Fibroblast of pulmonary artery (primary cell): ENCODE results near the gene SRBD1.

ENCODE experiments used
- DNase-seq: peaks from one replicate; pipeline ENCODE4 v3.0.0-alpha.2; 2010; ENCODE audit warnings: low read depth
- H3K4me3 ChIP-seq: replicated peaks from 2 replicates; pipeline ENCODE4 v1.5.1; 2011; ENCODE audit warnings: low read depth, mild to moderate bottlenecking, control low read depth, low read length, moderate library complexity
- TF ChIP-seq, protein P1 (sequence below): IDR thresholded peaks from 2 replicates; pipeline ENCODE4 v1.5.1; 2011; ENCODE audit warnings: mild to moderate bottlenecking, control low read depth, low read length, inconsistent platforms; ENCODE audit errors: missing control alignments

SRBD1 gene

DNA sequence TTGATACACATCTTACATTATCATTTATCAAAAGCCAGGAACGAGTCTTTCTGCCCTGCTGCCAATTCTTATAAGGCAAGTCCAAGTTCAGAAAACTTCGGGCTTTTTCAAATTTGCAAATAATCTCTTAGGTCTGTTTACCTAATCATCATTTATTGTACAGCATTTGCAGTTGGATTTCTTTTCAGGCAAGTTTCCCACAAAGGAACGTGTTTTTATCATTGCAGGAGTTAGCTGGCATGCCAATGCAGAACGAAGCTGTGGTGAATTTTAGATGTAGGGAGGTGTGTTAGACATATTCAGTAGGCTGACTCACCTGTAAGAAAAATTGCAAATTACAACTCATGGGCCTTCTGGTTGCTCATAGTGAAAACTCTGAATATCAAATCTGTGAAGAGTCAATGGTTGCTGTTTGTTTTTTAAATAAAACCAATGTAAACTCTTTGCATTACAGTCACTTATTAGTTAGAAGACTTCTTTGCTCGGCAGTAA, 209.6 kb downstream of the SRBD1 start:
- TF ChIP-seq, protein P1, sequence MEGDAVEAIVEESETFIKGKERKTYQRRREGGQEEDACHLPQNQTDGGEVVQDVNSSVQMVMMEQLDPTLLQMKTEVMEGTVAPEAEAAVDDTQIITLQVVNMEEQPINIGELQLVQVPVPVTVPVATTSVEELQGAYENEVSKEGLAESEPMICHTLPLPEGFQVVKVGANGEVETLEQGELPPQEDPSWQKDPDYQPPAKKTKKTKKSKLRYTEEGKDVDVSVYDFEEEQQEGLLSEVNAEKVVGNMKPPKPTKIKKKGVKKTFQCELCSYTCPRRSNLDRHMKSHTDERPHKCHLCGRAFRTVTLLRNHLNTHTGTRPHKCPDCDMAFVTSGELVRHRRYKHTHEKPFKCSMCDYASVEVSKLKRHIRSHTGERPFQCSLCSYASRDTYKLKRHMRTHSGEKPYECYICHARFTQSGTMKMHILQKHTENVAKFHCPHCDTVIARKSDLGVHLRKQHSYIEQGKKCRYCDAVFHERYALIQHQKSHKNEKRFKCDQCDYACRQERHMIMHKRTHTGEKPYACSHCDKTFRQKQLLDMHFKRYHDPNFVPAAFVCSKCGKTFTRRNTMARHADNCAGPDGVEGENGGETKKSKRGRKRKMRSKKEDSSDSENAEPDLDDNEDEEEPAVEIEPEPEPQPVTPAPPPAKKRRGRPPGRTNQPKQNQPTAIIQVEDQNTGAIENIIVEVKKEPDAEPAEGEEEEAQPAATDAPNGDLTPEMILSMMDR, result no peak
- no peak for DNase-seq
- no peak overlapping the region for H3K4me3 ChIP-seq

- TF ChIP-seq, protein P1, result no peak
- DNase-seq, result no peak
- no peak overlapping the region for H3K4me3 ChIP-seq
These were observed 211.9 kb downstream of the SRBD1 start for GRCh38 chr2:45399040-45399784.

DNA sequence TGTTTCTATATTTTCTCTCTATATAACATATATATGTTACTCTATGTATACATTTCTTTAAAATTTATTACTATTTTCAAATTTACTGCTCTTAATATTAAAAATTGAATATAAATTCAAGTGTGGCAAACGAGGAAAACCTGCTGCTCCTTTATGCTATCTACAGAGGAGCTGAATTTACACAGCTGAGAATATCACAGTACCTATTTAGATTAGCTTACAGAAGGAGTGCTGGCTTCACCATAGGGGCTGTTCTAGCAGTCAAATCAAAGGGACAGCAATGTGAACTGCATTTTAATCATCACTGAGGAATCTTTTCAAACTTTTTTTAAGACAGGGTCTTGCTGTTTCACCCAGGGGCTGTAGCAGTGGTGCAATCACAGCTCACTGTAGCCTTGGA, 213.8 kb downstream of the SRBD1 start:
- DNase-seq, result no peak
- H3K4me3 ChIP-seq, result no peak overlapping the region
- TF ChIP-seq, protein P1, result no peak

GRCh38 chr2:45396671-45397070, 214.4 kb downstream of the SRBD1 start:
- TF ChIP-seq, protein P1, result no peak
- H3K4me3 ChIP-seq, result no peak overlapping the region
- DNase-seq, result no peak

DNA sequence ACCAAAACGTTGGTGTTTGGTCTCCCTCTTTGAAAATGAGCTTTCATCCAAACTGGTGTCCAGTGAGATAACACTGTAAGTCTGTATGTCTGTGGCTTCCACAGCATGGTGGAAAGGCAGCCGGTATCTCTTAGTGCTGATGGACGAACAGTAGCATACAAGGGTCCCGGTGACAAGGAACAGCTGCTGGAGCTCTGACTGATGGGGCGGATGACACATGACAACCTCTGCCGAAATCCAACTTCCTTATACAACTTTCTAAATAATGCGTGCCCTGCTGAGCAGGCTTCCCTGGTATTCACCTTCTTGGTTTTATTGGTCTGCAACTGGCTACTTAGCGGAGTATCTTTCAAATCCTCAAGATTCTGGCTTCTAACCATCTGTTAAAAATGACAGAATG, 216.2 kb downstream of the SRBD1 start:
- DNase-seq, result no peak
- no peak overlapping the region for H3K4me3 ChIP-seq
- TF ChIP-seq, protein P1, result no peak

DNA sequence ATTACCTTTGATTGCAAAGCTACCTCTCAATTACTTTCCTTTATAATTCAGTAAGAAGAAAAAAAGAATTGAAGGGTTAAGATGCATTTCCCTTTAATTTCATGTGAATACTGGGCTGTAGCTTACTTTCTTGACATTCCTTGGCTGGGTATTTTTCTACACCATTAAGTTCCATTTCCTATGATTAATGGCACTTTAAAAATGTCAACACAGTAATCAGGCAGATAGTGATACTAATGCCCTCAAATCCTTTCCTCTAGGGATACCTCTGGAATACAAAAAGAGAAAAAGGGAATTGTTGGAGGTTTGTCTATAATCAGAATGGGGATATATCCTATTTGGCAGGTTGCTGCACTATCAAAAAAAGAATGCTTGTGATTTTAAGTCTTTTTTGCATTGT, 216.9 kb downstream of the SRBD1 start:
- DNase-seq, result no peak
- H3K4me3 ChIP-seq, result no peak overlapping the region
- TF ChIP-seq, protein P1, result no peak

DNA sequence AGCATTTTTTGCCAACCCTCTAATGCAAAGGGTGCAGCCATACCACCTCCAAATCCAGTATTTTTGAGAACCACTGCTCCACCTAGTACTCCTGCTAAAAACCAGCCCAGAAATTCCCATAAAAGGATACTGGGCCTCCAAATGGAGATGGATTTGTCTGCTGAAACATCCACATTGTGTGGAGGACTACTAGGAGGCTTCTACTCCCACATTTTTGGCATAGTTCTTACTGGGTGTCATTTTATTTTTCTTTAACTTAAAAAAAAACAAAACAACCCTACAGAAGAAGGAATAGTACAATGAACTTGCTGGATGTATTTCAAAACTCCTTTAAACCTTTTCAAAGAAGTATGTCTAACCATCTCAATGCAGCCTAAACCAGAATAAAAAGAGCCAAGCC, 219.2 kb downstream of the SRBD1 start:
- no peak overlapping the region for H3K4me3 ChIP-seq
- TF ChIP-seq, protein P1, result no peak
- peak; percentile 77 for DNase-seq
